Activated CD8-positive, alpha-beta T cell treated with anti-CD3 and anti-CD28 coated beads, Interleukin-2, amount 10 ng/mL, durations not matched to agents 7 days and 5 days (primary cell): ENCODE measurements around the gene ARF1. TPM values are rescaled to one million over a fixed set of nuclear protein-coding genes. Genes with fewer than 3 reads are reported as not detected.

Experiments
- ATAC-seq: fragments of 150-1000 bp; cut with Tn5 transposase; one replicate; pipeline ENCODE4 v1.10.0; 2021; ENCODE audit warnings: moderate library complexity
- CTCF ChIA-PET: fragments of 350-600 bp; sonication (Branson Sonifier 250); formaldehyde crosslinking; loops from one replicate; lab custom pipeline; 2021; ENCODE audit warnings: antibody characterized with exemption; lab: Charles Lee
- POLR2A ChIA-PET: fragments of 350-600 bp; sonication (Branson Sonifier 250); formaldehyde crosslinking; loops from one replicate; lab custom pipeline; 2021; ENCODE audit warnings: antibody characterized with exemption; lab: Charles Lee
- DNase-seq: peaks from one replicate; pipeline ENCODE4 v3.0.0-alpha.2; 2020
- H3K27ac Mint-ChIP-seq: one replicate; pipeline ENCODE4 v1.8.0; 2021; ENCODE audit warnings: mild to moderate bottlenecking, mixed read lengths
- H3K27me3 Mint-ChIP-seq: one replicate; pipeline ENCODE4 v1.8.0; 2021; ENCODE audit warnings: low read depth, mixed read lengths
- H3K36me3 Mint-ChIP-seq: one replicate; pipeline ENCODE4 v1.8.0; 2021; ENCODE audit warnings: low read depth, mixed read lengths
- H3K4me1 Mint-ChIP-seq: one replicate; pipeline ENCODE4 v1.8.0; 2021; ENCODE audit warnings: low read depth, mixed read lengths
- H3K4me3 Mint-ChIP-seq: one replicate; pipeline ENCODE4 v1.8.0; 2021; ENCODE audit warnings: mild to moderate bottlenecking, mixed read lengths
- H3K9me3 Mint-ChIP-seq: one replicate; pipeline ENCODE4 v1.8.0; 2022; ENCODE audit warnings: mixed read lengths; ENCODE audit not compliant: insufficient read depth
- total RNA-seq, 2 experiments: library from RNA; stranded (reverse); gene quantifications; one replicate each; pipeline ENCODE4 v1.2.3, GENCODE V29; 2021

The ARF1 gene
- total RNA-seq, 2 experiments from 2014 or later = 313 to 322 TPM

GRCh38 chr1:228120857-228121489 is 38.5 kb downstream of the ARF1 start:
- Mint-ChIP-seq H3K36me3 (peaks cover 15% of the 10 kb centered on the region), H3K9me3 (peaks cover 20% of the 10 kb centered on the region), H3K27ac (peak overlapping the region; percentile 75), H3K4me1 (peaks cover 10% of the 10 kb centered on the region), H3K27me3 (peaks cover 7% of the 10 kb centered on the region), H3K4me3 (peak overlapping the region; percentile 38)
- CTCF ChIA-PET = interaction anchor here (0.8 to 3.4 kb wide), 3 partner anchors 11 to 121 kb away, joined by 3 to 25 read pairs (median 3); no protein-coding TSS in a partner anchor
- DNase-seq = no peak
- POLR2A ChIA-PET = no interaction called here
- ATAC-seq = peak; percentile 36

- Mint-ChIP-seq H3K27me3 (peaks cover 15% of the 10 kb centered on the region), H3K4me3 (no peak overlapping the region), H3K4me1 (peaks cover 10% of the 10 kb centered on the region), H3K9me3 (peaks cover 14% of the 10 kb centered on the region), H3K27ac (no peak overlapping the region), H3K36me3 (peaks cover 9% of the 10 kb centered on the region)
- ChIA-PET POLR2A (interaction anchor here (0.9 kb wide), 1 partner anchor 49 kb away, joined by 3 read pairs; no protein-coding TSS in a partner anchor), CTCF (interaction anchor here (1.2 to 3.4 kb wide), 4 partner anchors 9 to 43 kb away, joined by 3 to 25 read pairs (median 6); partner anchors contain the start of gene IBA57)
- ATAC-seq (no peak), DNase-seq (no peak)
These were observed 40.5 kb downstream of the ARF1 start for GRCh38 chr1:228122921-228123441.

GRCh38 chr1:228123505-228123904 is 41.0 kb downstream of the ARF1 start:
- DNase-seq (no peak), ATAC-seq (no peak)
- Mint-ChIP-seq H3K36me3 (peaks cover 6% of the 10 kb centered on the region), H3K27me3 (peaks cover 20% of the 10 kb centered on the region), H3K4me3 (no peak overlapping the region), H3K9me3 (peaks cover 10% of the 10 kb centered on the region), H3K27ac (no peak overlapping the region), H3K4me1 (peaks cover 10% of the 10 kb centered on the region)
- CTCF ChIA-PET = interaction anchor here (1.5 to 3.4 kb wide), 3 partner anchors 8 to 43 kb away, joined by 4 to 25 read pairs (median 8); partner anchors contain the start of gene IBA57
- POLR2A ChIA-PET = interaction anchor here (0.9 kb wide), 1 partner anchor 49 kb away, joined by 3 read pairs; no protein-coding TSS in a partner anchor

- peaks cover 10% of the 10 kb centered on the region for H3K4me1 Mint-ChIP-seq
- peaks cover 20% of the 10 kb centered on the region for H3K27me3 Mint-ChIP-seq
- DNase-seq (no peak), ATAC-seq (no peak)
- ChIA-PET POLR2A (no interaction called here), CTCF (interaction anchor here (1.4 kb wide), 1 partner anchor 42 kb away, joined by 4 read pairs; no protein-coding TSS in a partner anchor)
- H3K27ac Mint-ChIP-seq = no peak overlapping the region
- peaks cover 6% of the 10 kb centered on the region for H3K36me3 Mint-ChIP-seq
- H3K4me3 Mint-ChIP-seq = no peak overlapping the region
- peaks cover 10% of the 10 kb centered on the region for H3K9me3 Mint-ChIP-seq
These were observed 42.7 kb downstream of the ARF1 start for GRCh38 chr1:228125185-228125584.

DNA sequence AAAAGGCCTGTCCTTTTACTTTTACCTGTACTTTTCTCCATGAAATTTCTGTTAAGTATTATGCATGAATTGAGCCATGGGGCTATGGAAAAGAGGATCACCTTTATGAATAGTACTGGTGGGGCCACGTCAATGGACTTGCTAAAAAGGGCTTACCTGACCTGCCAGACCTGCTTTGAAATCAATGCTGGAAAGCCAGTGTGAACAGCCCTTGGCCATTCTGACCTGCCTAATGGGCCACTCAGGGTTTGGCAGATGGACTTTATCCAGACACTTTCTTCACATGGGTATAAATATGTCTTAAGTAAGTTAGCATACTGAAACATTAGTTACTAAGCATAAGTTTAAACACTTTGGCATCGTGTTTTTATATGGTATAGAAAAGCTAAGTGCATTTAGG is 49.3 kb downstream of the ARF1 start:
- H3K9me3 Mint-ChIP-seq = no peaks in the 10 kb centered on the region

DNA sequence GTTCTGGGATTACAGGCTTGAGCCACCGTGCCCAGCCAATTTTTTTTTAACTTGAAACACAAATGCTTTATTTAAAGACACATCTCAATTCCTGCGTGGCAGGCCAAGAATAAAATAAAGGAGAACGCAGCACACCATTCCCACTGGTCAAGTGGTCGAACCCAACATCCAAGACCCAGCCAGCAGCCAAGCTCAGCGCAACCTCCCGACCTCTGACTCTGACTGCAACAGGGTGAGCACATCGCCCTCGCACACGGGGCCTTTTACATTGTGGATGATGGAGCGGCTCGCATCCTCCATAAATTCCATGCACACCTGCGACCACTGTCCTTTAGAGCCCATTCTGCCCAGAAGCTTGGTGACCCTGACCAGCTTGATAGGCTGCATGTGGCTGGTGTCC is 52.1 kb downstream of the ARF1 start:
- Mint-ChIP-seq H3K4me3 (no peak overlapping the region), H3K9me3 (no peaks in the 10 kb centered on the region), H3K27me3 (peaks cover 12% of the 10 kb centered on the region), H3K27ac (no peak overlapping the region), H3K36me3 (no peaks in the 10 kb centered on the region), H3K4me1 (peaks cover 24% of the 10 kb centered on the region)
- ATAC-seq (no peak), DNase-seq (no peak)
- POLR2A ChIA-PET = interaction anchor here (0.6 to 1.4 kb wide), 2 partner anchors 32 to 795 kb away, joined by 3 read pairs; no protein-coding TSS in a partner anchor
- CTCF ChIA-PET = interaction anchor here (1.2 kb wide), 1 partner anchor 13 kb away, joined by 3 read pairs; no protein-coding TSS in a partner anchor

More for the DNA sequence above, 49.3 kb downstream of the ARF1 start:
- ATAC-seq = no peak
- no peak for DNase-seq
- no peaks in the 10 kb centered on the region for H3K36me3 Mint-ChIP-seq
- no peak overlapping the region for H3K27ac Mint-ChIP-seq
- ChIA-PET POLR2A (no interaction called here), CTCF (interaction anchor here (2.9 to 3.8 kb wide), 3 partner anchors 10 to 133 kb away, joined by 13 to 48 read pairs (median 25); partner anchors contain the start of gene IBA57)
- peaks cover 24% of the 10 kb centered on the region for H3K27me3 Mint-ChIP-seq
- H3K4me1 Mint-ChIP-seq = peaks cover 15% of the 10 kb centered on the region
- H3K4me3 Mint-ChIP-seq = no peak overlapping the region

DNA sequence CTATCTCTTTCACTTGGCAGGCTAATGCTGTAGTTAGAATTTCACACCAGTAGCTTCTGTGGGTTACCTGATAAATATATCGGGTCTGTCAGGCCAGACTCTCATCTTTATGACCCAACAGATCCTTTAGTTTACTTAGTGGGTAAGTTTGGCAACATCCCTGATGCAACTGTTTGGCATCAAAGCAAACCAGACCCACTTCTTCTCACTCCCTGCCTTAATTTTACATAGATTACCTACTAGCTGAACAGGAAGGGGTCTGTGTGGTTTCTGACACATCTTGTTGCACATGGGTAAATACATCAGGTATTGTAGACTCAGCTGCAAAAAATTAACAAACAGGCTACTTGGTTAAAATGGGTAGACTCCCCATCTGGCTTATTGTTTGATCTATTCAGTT is 54.4 kb downstream of the ARF1 start:
- ChIA-PET CTCF (interaction anchor here (0.6 to 5.6 kb wide), 8 partner anchors 15 to 364 kb away, joined by 3 to 29 read pairs (median 4); partner anchors contain the start of genes IBA57 and MRPL55), POLR2A (interaction anchor here (0.7 to 2.8 kb wide), 10 partner anchors 20 to 327 kb away, joined by 3 to 15 read pairs (median 4); partner anchors contain the start of genes ARF1, IBA57, MRPL55 and TRIM11)
- peak; percentile 42 for DNase-seq
- peaks cover 17% of the 10 kb centered on the region for H3K4me1 Mint-ChIP-seq
- peaks cover 11% of the 10 kb centered on the region for H3K36me3 Mint-ChIP-seq
- peak overlapping the region; percentile 5 for H3K27ac Mint-ChIP-seq
- H3K4me3 Mint-ChIP-seq = no peak overlapping the region
- H3K9me3 Mint-ChIP-seq = no peaks in the 10 kb centered on the region
- ATAC-seq = no peak
- peaks cover 12% of the 10 kb centered on the region for H3K27me3 Mint-ChIP-seq

- H3K36me3 Mint-ChIP-seq = peaks cover 32% of the 10 kb centered on the region
- ChIA-PET CTCF (interaction anchor here (5.6 kb wide), 1 partner anchor 28 kb away, joined by 29 read pairs; the partner anchor contains the start of gene IBA57), POLR2A (interaction anchor here (0.7 to 6.1 kb wide), 3 partner anchors 27 to 57 kb away, joined by 3 to 36 read pairs (median 9); partner anchors contain the start of genes ARF1 and IBA57)
- peak overlapping the region; percentile 100 for H3K4me3 Mint-ChIP-seq
- peaks cover 12% of the 10 kb centered on the region for H3K27me3 Mint-ChIP-seq
- no peaks in the 10 kb centered on the region for H3K9me3 Mint-ChIP-seq
- DNase-seq (no peak), ATAC-seq (no peak)
- H3K27ac Mint-ChIP-seq = peak overlapping the region; percentile 99
- H3K4me1 Mint-ChIP-seq = peaks cover 42% of the 10 kb centered on the region
These were observed 57.0 kb downstream of the ARF1 start for GRCh38 chr1:228139406-228139930.

- POLR2A ChIA-PET = interaction anchor here (0.6 to 6.1 kb wide), 12 partner anchors 9 to 325 kb away, joined by 3 to 38 read pairs (median 4); partner anchors contain the start of genes ARF1 and IBA57
- DNase-seq (peak; percentile 100), ATAC-seq (peak; percentile 91)
- peak within 1 kb of the TSS; percentile 99 for H3K27ac Mint-ChIP-seq
- H3K4me3 Mint-ChIP-seq = peak within 1 kb of the TSS; percentile 100
- H3K9me3 Mint-ChIP-seq = no peaks in the 10 kb centered on the region
- H3K4me1 Mint-ChIP-seq = peaks cover 42% of the 10 kb centered on the region
- peaks cover 8% of the 10 kb centered on the region for H3K27me3 Mint-ChIP-seq
- CTCF ChIA-PET = interaction anchor here (1.1 to 5.6 kb wide), 3 partner anchors 9 to 27 kb away, joined by 7 to 29 read pairs (median 7); partner anchors contain the start of gene IBA57
- H3K36me3 Mint-ChIP-seq = peaks cover 32% of the 10 kb centered on the region
These were observed 57.6 kb downstream of the ARF1 start, which contains the start of gene GUK1 for GRCh38 chr1:228139931-228140723. TSS of gene GUK1 (plus strand) at chr1:228140279. CDS start at chr1:228140303, 24 bp downstream.

- Mint-ChIP-seq H3K27ac (peak overlapping the region; percentile 99), H3K27me3 (peaks cover 6% of the 10 kb centered on the region), H3K4me3 (peak overlapping the region; percentile 100), H3K4me1 (peaks cover 42% of the 10 kb centered on the region), H3K9me3 (no peaks in the 10 kb centered on the region), H3K36me3 (peaks cover 32% of the 10 kb centered on the region)
- DNase-seq (no peak), ATAC-seq (peak; percentile 3)
- ChIA-PET CTCF (interaction anchor here (1.1 to 5.6 kb wide), 3 partner anchors 10 to 26 kb away, joined by 7 to 29 read pairs (median 7); partner anchors contain the start of gene IBA57), POLR2A (interaction anchor here (0.6 to 6.1 kb wide), 12 partner anchors 10 to 325 kb away, joined by 3 to 38 read pairs (median 4); partner anchors contain the start of genes ARF1 and IBA57)
These were observed 58.3 kb downstream of the ARF1 start for GRCh38 chr1:228140724-228141225.
